Suprapubic skin (tissue), 4 donors: Measurements from ENCODE around the gene TRIO.

ENCODE experiments used
- CTCF ChIP-seq, 2 donors: fragments of 200-600 bp in 1 of 2; fragments of 450-650 bp in 1 of 2; sonication (generic) in 1 of 2; IDR thresholded peaks; one replicate each; pipeline ENCODE4 v1.5.1; 2016 to 2019; ENCODE audit warnings: antibody characterized with exemption in 2 of 2, mild to moderate bottlenecking in 1 of 2, moderate library complexity in 1 of 2
- EP300 ChIP-seq: sonication (generic); formaldehyde crosslinking; IDR thresholded peaks from one replicate; pipeline ENCODE4 v1.6.1; 2017; ENCODE audit warnings: antibody characterized with exemption
- POLR2A ChIP-seq, 2 donors: fragments of 450-650 bp; IDR thresholded peaks; one replicate each; pipeline ENCODE4 v1.6.1; 2017; ENCODE audit warnings: antibody characterized with exemption in 2 of 2, mild to moderate bottlenecking in 2 of 2, moderate library complexity in 2 of 2
- POLR2AphosphoS5 ChIP-seq, 3 donors: sonication (generic); formaldehyde crosslinking; IDR thresholded peaks; one replicate each; pipeline ENCODE4 v1.6.1; 2017; ENCODE audit warnings: antibody characterized with exemption in 3 of 3

DNA sequence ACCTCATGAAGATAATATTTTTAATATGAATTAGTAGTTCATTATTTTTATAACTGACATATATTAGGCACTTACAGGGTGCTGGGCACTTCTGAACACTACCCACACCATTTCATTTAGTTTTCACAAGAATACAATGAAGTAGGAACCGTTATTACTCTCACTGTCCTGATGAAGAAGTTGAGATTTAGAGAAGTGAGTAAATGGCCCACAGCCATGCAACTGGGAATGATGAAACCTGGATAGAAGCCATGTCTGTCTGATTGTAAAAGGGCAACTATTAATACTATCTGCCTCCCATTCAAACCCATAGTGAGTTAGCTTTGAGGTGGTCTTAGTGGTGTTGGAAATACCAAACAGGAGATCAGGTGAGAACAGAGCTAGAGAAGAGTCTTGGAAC, 408.9 kb downstream of the TRIO start:
- no peak for TF ChIP-seq CTCF (IDR thresholded peaks at IDR 0.05)
- no peak for TF ChIP-seq POLR2A (IDR thresholded peaks at IDR 0.05)
- TF ChIP-seq POLR2AphosphoS5 (IDR thresholded peaks at IDR 0.05): no peak
- no peak for TF ChIP-seq EP300
